GM12873 (cell line): ENCODE data around the gene ORC2.

Experiments
- TF ChIP-seq, protein P1 (sequence below): IDR thresholded peaks from 2 replicates; pipeline ENCODE4 v1.5.1; 2012; ENCODE audit warnings: low read depth, mild to moderate bottlenecking, moderate library complexity, low read length, control low read depth; ENCODE audit not compliant: insufficient read depth; ENCODE audit errors: missing control alignments

ORC2 gene

DNA sequence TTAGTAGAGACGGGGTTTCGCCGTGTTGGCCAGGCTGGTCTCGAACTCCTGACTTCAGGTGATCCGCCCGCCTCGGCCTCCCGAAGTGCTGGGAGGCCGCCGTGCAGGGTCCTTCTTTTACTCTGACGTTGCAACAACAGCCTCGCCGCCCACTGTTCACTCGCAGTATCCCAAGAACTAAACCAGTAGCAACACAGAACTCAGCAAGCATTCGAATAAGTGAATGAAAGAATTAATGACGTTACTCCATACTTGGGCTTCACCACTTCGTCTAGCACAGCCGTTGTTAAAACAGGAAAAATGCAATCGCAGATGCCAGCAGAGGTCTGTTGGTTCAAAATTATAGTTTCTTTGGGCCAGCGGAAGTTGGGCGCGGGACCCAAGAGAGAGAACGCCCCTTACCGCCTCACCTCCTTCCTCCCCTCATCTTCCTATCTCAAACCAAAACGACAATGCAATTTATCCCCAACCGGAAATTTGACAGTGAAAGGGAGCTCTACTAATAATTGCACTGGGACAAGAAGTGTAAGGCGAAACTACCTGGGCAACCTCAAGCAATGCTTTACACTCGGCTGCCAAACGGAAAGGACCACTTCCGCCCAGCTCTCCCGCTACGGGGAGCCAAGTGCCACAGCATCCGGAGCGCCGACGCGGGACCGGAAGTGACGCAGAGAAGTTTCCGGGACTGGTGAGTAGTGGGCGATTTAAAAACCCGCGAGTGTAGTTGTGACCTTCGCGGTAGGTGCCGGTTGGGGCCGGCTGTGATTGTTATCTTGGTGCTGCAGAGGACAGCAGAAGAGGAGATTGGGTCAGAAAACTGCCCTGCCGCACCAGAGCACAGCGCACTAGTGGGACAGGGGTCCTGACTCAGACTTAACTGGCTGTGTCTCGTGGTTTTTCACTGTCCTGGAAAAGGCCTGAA, 74.5 kb downstream of the ORC2 start, which contains the start of the genes NIF3L1 and PPIL3:
Gene NIF3L1 (plus strand): TSS at position 668 of the 922 bp plus-strand sequence. CDS start 2,573 bp downstream, outside the sequence.
Gene PPIL3 (minus strand): TSS at position 374 of the 922 bp plus-strand sequence. CDS start 1,462 bp downstream, outside the sequence.
- TF ChIP-seq, protein P1, sequence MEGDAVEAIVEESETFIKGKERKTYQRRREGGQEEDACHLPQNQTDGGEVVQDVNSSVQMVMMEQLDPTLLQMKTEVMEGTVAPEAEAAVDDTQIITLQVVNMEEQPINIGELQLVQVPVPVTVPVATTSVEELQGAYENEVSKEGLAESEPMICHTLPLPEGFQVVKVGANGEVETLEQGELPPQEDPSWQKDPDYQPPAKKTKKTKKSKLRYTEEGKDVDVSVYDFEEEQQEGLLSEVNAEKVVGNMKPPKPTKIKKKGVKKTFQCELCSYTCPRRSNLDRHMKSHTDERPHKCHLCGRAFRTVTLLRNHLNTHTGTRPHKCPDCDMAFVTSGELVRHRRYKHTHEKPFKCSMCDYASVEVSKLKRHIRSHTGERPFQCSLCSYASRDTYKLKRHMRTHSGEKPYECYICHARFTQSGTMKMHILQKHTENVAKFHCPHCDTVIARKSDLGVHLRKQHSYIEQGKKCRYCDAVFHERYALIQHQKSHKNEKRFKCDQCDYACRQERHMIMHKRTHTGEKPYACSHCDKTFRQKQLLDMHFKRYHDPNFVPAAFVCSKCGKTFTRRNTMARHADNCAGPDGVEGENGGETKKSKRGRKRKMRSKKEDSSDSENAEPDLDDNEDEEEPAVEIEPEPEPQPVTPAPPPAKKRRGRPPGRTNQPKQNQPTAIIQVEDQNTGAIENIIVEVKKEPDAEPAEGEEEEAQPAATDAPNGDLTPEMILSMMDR: no peak

DNA sequence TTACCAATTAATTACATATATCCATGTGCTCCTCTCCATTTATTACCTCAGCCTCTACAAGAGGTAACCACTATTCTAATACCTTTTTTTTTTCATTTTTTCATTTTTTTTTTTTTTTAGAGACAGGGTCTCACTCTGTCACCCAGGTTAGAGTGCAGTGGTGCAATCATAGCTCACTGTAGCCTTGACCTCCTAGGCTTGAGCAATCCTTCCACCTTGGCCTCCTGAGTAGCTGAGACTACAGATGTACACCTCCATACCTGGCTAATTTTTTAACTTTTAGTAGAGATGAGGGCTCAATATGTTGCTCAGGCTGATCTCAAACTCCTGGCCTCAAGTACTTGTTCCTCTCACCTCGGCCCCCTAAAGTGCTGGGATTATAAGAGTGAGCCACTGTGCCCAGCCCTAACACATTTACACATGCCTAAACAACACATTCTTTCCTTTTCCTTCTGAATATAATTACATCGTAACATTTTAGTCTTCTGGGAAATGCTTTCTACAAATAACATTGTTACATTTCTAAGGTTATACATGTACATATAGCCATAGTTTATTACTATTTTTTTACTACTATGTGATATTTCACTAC, 85.1 kb downstream of the ORC2 start:
- TF ChIP-seq, protein P1: no peak

DNA sequence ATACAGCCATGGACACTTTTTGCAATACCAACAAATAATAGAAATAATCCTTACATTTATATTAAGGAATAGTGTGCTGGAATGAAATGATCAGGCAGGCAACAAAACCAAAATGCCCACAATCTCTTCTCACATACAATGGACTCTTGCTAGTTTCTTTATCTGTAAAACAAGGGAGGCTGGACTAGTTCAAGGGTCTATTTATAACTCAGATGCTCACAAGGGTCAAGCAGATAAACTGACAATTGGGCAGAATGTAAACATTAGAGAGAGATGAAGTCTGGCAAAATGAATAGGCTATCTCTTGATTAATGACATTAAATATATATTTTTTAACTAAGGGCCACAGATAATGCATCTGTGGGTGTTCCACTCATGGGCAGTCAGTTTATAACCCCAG, 86.0 kb downstream of the ORC2 start:
- TF ChIP-seq, protein P1: no peak

DNA sequence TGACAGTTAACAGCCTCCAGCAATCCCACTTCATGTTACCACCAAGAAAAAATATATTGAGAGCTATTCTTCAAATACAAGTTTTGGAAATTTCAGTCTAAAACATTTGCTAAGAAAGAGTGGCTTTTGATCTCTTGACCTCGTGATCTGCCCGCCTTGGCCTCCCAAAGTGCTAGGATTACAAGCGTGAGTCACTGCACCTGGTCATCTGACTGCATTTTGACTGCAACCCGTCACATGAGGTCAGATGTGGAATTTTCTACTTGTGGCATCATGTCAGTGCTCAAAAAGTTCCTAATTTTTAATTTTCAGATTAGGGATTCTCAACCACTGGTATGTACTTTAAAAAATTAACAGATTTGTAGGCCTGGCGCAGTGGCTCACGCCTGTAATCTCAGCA, 89.9 kb downstream of the ORC2 start:
- TF ChIP-seq, protein P1: no peak

DNA sequence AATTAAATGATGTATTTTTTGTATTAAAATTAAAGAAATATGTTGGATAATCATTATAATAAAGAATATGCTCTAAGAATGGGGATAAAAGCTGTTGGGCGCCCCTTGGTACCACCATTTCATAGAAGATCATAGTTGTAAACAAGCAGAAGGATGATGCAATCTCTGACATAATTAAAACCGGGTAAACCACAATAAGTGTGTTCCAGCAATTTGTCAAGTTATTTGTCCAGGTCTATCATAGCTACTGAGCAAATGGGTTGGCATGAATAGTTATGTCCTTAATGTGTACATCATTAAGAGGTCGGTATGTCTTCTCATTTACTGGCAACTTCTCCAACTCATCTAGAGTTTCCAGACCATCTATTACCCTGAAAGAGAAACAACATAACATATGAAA, 92.3 kb downstream of the ORC2 start:
- TF ChIP-seq, protein P1: no peak

DNA sequence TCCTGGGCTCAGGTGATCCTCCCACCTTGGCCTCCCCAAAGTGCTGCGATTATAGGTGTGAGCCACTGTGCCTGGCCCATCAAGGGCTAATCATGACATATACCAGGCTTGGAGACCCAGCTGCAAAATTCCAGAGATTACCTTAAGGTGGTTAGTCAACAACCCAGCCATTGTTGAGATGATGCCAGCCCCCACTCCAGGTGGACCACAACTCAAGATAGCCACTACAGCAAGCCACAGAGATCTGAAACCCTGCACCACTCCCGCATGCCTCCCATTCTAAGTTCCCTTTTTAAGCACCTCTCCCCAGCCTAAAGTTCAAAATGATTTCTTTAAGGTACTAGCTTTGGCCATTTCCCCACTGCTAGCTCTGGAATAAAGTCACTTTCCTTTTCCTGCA, 94.4 kb downstream of the ORC2 start:
- TF ChIP-seq, protein P1: no peak
